ENCODE data around the gene PXDN.

GRCh38 chr2:1736045-1736444 is 8.3 kb downstream of the PXDN start:
- no peak for TF ChIP-seq CTCF (IDR thresholded peaks at IDR 0.05; ENCODE audit: low read length)
- TF ChIP-seq EZH2 (optimal IDR thresholded peaks at IDR 0.05; ENCODE audit: low read depth, low read length), result no peak

Measured in MM.1S (cell line).